NT2/D1 (cell line): ENCODE measurements around the gene CD99L2.

Source experiments
- YY1 ChIP-seq: IDR thresholded peaks from 2 replicates; pipeline ENCODE4 v1.6.1; 2011; ENCODE audit not compliant: insufficient read length, insufficient read depth
- ZNF274 ChIP-seq: IDR thresholded peaks from 2 replicates; pipeline ENCODE4 v1.6.1; 2011; ENCODE audit warnings: mild to moderate bottlenecking, low read depth, low read length

DNA sequence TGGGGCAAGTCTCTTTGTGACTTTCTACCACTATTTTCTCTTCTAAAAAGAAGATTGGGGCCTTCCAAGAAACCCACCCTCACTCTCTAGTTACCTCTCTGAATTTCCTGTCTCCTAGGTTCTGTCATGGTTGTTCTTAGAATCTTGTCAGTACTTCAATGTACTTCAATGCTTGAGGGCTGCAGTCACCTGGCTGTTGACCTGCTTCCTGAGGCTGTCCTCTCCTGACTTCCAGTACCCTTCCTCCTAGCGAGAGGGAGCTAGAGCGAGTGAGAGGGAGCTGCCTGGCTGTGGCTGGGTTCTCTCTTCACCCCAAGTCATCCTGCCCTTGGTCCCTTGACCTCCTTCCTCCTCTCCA, 17.7 kb downstream of the CD99L2 start:
- TF ChIP-seq YY1 (no peak), ZNF274 (no peak)
